ENCODE results near the gene LGR4. TPM values are rescaled to one million over a fixed set of nuclear protein-coding genes. Genes with fewer than 3 reads are reported as not detected.

Gene LGR4
- total and polyA plus RNA-seq, 2 of the 4 experiments (the other 2 are of a cell fraction) = 2.9 to 6.8 TPM

- no peak overlapping the region for H3K27ac ChIP-seq (ENCODE audit: insufficient read depth, low read length)
- no peak overlapping the region for H2AK5ac ChIP-seq (ENCODE audit: low read depth, low read length)
- TF ChIP-seq BHLHE40 (IDR thresholded peaks at IDR 0.05; ENCODE audit: low read depth, low read length) (no peak), MAZ (IDR thresholded peaks at IDR 0.05; ENCODE audit: borderline replicate concordance, low read depth, low read length) (no peak), MAFK (IDR thresholded peaks at IDR 0.05; ENCODE audit: low read depth, low read length) (no peak), ELK1 (IDR thresholded peaks at IDR 0.05; ENCODE audit: borderline replicate concordance, low read depth, low read length) (no peak)
- TF ChIP-seq, protein P1, sequence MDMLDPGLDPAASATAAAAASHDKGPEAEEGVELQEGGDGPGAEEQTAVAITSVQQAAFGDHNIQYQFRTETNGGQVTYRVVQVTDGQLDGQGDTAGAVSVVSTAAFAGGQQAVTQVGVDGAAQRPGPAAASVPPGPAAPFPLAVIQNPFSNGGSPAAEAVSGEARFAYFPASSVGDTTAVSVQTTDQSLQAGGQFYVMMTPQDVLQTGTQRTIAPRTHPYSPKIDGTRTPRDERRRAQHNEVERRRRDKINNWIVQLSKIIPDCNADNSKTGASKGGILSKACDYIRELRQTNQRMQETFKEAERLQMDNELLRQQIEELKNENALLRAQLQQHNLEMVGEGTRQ (IDR thresholded peaks at IDR 0.05; ENCODE audit: low read depth, low read length) = 0 out of 2 replicates have a peak, but pooled peaks have one; percentile 26
- intact Hi-C loops (cut with micrococcal nuclease) = no loop called here
- no peak overlapping the region for H3K23ac ChIP-seq (ENCODE audit: low read depth, low read length)
- no peaks in the 10 kb centered on the region; the same call in 1 of the 2 replicates for H3K9me1 ChIP-seq (ENCODE audit: insufficient read depth, low read length)
- no peak overlapping the region for H2AK9ac ChIP-seq (replicated peaks; ENCODE audit: low read depth, low read length, poor library complexity)
- H4K91ac ChIP-seq (ENCODE audit: insufficient read depth, low read depth, low read length) = no peak overlapping the region
- no peak overlapping the region for H2BK15ac ChIP-seq (ENCODE audit: low read depth, low read length)
- H3K4ac ChIP-seq (ENCODE audit: low read depth, low read length) = no peak overlapping the region
- H3K56ac ChIP-seq (ENCODE audit: extremely low read depth, insufficient read depth, low read length) = no peak overlapping the region
- H2AFZ ChIP-seq (replicated peaks; ENCODE audit: low read length, poor library complexity) = no peak overlapping the region
- 69% methylated on average over 2 of the region's 4 CpGs; no CpG with 5 or more reads in 1 of the 2 experiments for WGBS, 2 experiments (ENCODE audit: extremely low coverage in 2 of 2, insufficient read length in 1 of 2)
- H3K27me3 ChIP-seq (ENCODE audit: control insufficient read depth, insufficient read depth, low read length) = no peaks in the 10 kb centered on the region
- no peak overlapping the region for H2BK20ac ChIP-seq (ENCODE audit: low read depth, low read length)
- H3K18ac ChIP-seq (ENCODE audit: low read depth, low read length) = no peak overlapping the region
- H3K4me1 ChIP-seq (ENCODE audit: control insufficient read depth, insufficient read depth, low read length) = no peaks in the 10 kb centered on the region
- no peak overlapping the region for H3K14ac ChIP-seq (replicated peaks; ENCODE audit: low read depth, low read length)
- H3K4me2 ChIP-seq (ENCODE audit: low read depth, low read length) = no peak overlapping the region
- H2BK120ac ChIP-seq (ENCODE audit: low read depth, low read length) = no peak overlapping the region
- no TSS peak for BruUV-seq (replicated peaks)
- H3K79me1 ChIP-seq (ENCODE audit: low read depth in 1 of 2, low read length in 2 of 2) = no peaks in the 10 kb centered on the region
- 0 out of 2 replicates have a peak, but pooled peaks cover 3% of the 10 kb centered on the region for H3K9me3 ChIP-seq (ENCODE audit: control insufficient read depth, insufficient read depth, low read length)
- H4K5ac ChIP-seq (ENCODE audit: low read depth, low read length) = no peak overlapping the region
- no peak overlapping the region for H4K8ac ChIP-seq (ENCODE audit: low read depth in 2 of 2, low read length in 2 of 2)
- DNase-seq (peak; percentile 55), ATAC-seq (ENCODE audit: low read depth) (no peak)
- ChIA-PET CTCF (no interaction called here), POLR2A (ENCODE audit: unreplicated experiment) (no interaction called here)
- dilution Hi-C loops (cut with HindIII; ENCODE audit: low sequenced_read_pairs, unreplicated experiment) = no loop called here
- H2BK5ac ChIP-seq (ENCODE audit: low read depth, low read length, poor library complexity, severe bottlenecking) = no peak overlapping the region
- in situ Hi-C loops (cut with MboI; ENCODE audit: low sequenced_read_pairs) = loop anchor here (25.0 kb wide), 1 partner anchor 1823 kb away; no protein-coding TSS in a partner anchor
- H3K36me3 ChIP-seq (ENCODE audit: control insufficient read depth, insufficient read depth, low read length) = no peaks in the 10 kb centered on the region; the same call in 1 of the 2 replicates
- no peak overlapping the region for H3K4me3 ChIP-seq (ENCODE audit: insufficient read depth, low read depth, low read length)
- no peak overlapping the region for H3K9ac ChIP-seq (ENCODE audit: low read depth, low read length)
- H4K20me1 ChIP-seq (ENCODE audit: insufficient read depth, low read length) = no peaks in the 10 kb centered on the region
These were observed 42.0 kb upstream of the LGR4 start for GRCh38 chr11:27514558-27514957.

Data from IMR-90 (cell line).